GM10266 (cell line): ENCODE data around the gene CACNA1D.

ENCODE experiments used
- DNase-seq: peaks from one replicate; pipeline ENCODE4 v3.0.0; 2012; ENCODE audit errors: extremely low spot score
- TF ChIP-seq, protein P1 (sequence below): IDR thresholded peaks from 2 replicates; pipeline ENCODE4 v1.5.1; 2012; ENCODE audit warnings: mild to moderate bottlenecking, low read depth; ENCODE audit not compliant: control insufficient read depth, insufficient read depth; ENCODE audit errors: missing control alignments

CACNA1D gene

GRCh38 chr3:53495520-53496391 is 1.3 kb downstream of the CACNA1D start:
- DNase-seq, result peak; percentile 43
- TF ChIP-seq, protein P1, sequence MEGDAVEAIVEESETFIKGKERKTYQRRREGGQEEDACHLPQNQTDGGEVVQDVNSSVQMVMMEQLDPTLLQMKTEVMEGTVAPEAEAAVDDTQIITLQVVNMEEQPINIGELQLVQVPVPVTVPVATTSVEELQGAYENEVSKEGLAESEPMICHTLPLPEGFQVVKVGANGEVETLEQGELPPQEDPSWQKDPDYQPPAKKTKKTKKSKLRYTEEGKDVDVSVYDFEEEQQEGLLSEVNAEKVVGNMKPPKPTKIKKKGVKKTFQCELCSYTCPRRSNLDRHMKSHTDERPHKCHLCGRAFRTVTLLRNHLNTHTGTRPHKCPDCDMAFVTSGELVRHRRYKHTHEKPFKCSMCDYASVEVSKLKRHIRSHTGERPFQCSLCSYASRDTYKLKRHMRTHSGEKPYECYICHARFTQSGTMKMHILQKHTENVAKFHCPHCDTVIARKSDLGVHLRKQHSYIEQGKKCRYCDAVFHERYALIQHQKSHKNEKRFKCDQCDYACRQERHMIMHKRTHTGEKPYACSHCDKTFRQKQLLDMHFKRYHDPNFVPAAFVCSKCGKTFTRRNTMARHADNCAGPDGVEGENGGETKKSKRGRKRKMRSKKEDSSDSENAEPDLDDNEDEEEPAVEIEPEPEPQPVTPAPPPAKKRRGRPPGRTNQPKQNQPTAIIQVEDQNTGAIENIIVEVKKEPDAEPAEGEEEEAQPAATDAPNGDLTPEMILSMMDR, result no peak

- no peak for DNase-seq
- TF ChIP-seq, protein P1, result no peak
These were observed 1.9 kb downstream of the CACNA1D start for GRCh38 chr3:53496392-53496670.

DNA sequence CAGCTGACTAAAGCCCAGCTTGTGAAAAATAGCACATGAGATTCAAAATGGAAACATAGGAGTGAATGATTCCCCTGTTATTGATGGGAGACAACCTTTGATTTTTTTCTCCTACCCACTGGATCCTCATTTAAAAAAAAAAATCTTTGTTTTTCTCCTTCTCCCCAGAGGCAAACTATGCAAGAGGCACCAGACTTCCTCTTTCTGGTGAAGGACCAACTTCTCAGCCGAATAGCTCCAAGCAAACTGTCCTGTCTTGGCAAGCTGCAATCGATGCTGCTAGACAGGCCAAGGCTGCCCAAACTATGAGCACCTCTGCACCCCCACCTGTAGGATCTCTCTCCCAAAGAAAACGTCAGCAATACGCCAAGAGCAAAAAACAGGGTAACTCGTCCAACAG is 2.6 kb downstream of the CACNA1D start:
- DNase-seq, result no peak
- TF ChIP-seq, protein P1, result no peak

- no peak for DNase-seq
- TF ChIP-seq, protein P1, result no peak
These were observed 4.6 kb downstream of the CACNA1D start for GRCh38 chr3:53498806-53499641.

GRCh38 chr3:53500165-53500777 is 5.9 kb downstream of the CACNA1D start:
- DNase-seq, result no peak
- TF ChIP-seq, protein P1, result no peak

GRCh38 chr3:53501178-53501577 is 6.8 kb downstream of the CACNA1D start:
- TF ChIP-seq, protein P1, result no peak
- DNase-seq, result no peak
